GM23338 (cell line): ENCODE data around the gene CCNY.

Experiments
- CREB1 ChIP-seq: fragments of 250-450 bp; sonication (Bioruptor Pico); IDR thresholded peaks from 2 replicates; pipeline ENCODE4 v1.5.0; 2020; ENCODE audit warnings: low read depth, mild to moderate bottlenecking, moderate library complexity
- CTCF ChIP-seq, 2 experiments: fragments of 200-600 bp in 1 of 2; sonication (generic) in 1 of 2; conservative IDR thresholded peaks; 2 replicates each; pipeline versions ENCODE4 v1.5.1 to v1.6.1; 2016 to 2017; ENCODE audit warnings: antibody characterized with exemption in 2 of 2, low read depth in 2 of 2, mild to moderate bottlenecking in 2 of 2, moderate library complexity in 1 of 2
- ETS1 ChIP-seq: IDR thresholded peaks from 2 replicates; pipeline ENCODE4 v1.6.1; 2016; ENCODE audit warnings: antibody characterized with exemption
- EZH2 ChIP-seq: fragments of 200-600 bp; sonication (generic); IDR thresholded peaks from one replicate; pipeline ENCODE4 v1.8.0; 2017; ENCODE audit warnings: antibody characterized with exemption, mild to moderate bottlenecking, low read depth; ENCODE audit not compliant: unreplicated experiment
- EZH2phosphoT487 ChIP-seq: fragments of 200-600 bp; sonication (generic); IDR thresholded peaks from one replicate; pipeline ENCODE4 v1.8.1; 2018; ENCODE audit warnings: antibody characterized with exemption; ENCODE audit not compliant: unreplicated experiment
- JUNB ChIP-seq: IDR thresholded peaks from one replicate; pipeline ENCODE4 v1.6.1; 2016; ENCODE audit warnings: antibody characterized with exemption; ENCODE audit not compliant: unreplicated experiment
- NANOG ChIP-seq: IDR thresholded peaks from 2 replicates; pipeline ENCODE4 v1.6.1; 2016; ENCODE audit warnings: antibody characterized with exemption, borderline replicate concordance
- POLR2AphosphoS5 ChIP-seq: IDR thresholded peaks from 2 replicates; pipeline ENCODE4 v1.6.1; 2016; ENCODE audit warnings: antibody characterized with exemption, low read depth
- ZNF331 ChIP-seq: fragments of 250-450 bp; sonication (Bioruptor Pico); IDR thresholded peaks from 2 replicates; pipeline ENCODE4 v1.5.0; 2020; ENCODE audit warnings: low read depth, mild to moderate bottlenecking, moderate library complexity
- TF ChIP-seq, protein P1 (sequence below): IDR thresholded peaks from one replicate; pipeline ENCODE4 v1.6.1; 2018; ENCODE audit warnings: antibody characterized with exemption; ENCODE audit not compliant: unreplicated experiment

- TF ChIP-seq JUNB, result no peak
- no peak for TF ChIP-seq CREB1
- no peak for TF ChIP-seq CTCF (conservative IDR thresholded peaks at IDR 0.05; ENCODE audit: low read depth in 2 of 2)
- no peak for TF ChIP-seq NANOG
- no peak for TF ChIP-seq EZH2phosphoT487
- TF ChIP-seq, protein P1, sequence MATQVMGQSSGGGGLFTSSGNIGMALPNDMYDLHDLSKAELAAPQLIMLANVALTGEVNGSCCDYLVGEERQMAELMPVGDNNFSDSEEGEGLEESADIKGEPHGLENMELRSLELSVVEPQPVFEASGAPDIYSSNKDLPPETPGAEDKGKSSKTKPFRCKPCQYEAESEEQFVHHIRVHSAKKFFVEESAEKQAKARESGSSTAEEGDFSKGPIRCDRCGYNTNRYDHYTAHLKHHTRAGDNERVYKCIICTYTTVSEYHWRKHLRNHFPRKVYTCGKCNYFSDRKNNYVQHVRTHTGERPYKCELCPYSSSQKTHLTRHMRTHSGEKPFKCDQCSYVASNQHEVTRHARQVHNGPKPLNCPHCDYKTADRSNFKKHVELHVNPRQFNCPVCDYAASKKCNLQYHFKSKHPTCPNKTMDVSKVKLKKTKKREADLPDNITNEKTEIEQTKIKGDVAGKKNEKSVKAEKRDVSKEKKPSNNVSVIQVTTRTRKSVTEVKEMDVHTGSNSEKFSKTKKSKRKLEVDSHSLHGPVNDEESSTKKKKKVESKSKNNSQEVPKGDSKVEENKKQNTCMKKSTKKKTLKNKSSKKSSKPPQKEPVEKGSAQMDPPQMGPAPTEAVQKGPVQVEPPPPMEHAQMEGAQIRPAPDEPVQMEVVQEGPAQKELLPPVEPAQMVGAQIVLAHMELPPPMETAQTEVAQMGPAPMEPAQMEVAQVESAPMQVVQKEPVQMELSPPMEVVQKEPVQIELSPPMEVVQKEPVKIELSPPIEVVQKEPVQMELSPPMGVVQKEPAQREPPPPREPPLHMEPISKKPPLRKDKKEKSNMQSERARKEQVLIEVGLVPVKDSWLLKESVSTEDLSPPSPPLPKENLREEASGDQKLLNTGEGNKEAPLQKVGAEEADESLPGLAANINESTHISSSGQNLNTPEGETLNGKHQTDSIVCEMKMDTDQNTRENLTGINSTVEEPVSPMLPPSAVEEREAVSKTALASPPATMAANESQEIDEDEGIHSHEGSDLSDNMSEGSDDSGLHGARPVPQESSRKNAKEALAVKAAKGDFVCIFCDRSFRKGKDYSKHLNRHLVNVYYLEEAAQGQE, result no peak
- TF ChIP-seq POLR2AphosphoS5, result no peak
- TF ChIP-seq ETS1, result no peak
- no peak for TF ChIP-seq EZH2
- no peak for TF ChIP-seq ZNF331 (CRISPR knock-in tag)
These were observed 130.4 kb downstream of the CCNY start for GRCh38 chr10:35466661-35467060.
